HCT116 (cell line): Measurements from ENCODE around the gene RHBDF1. TPM values are rescaled to one million over a fixed set of nuclear protein-coding genes. Genes with fewer than 3 reads are reported as not detected.
A peak's percentile ranks its signal among the peaks of the same experiment; 100 is the strongest.

ENCODE experiments used
- ATAC-seq: fragments of 200-7000 bp; cut with Tn5 transposase; 2 replicates; pipeline ENCODE4 v1.9.1; 2020; ENCODE audit warnings: mild to moderate bottlenecking, moderate library complexity
- BruUV-seq: library from RNA; stranded (reverse); fragments of 400-500 nt; replicated peaks from 2 replicates; lab custom pipeline; 2021; lab: Mats Ljungman, UMichigan
- CTCF ChIA-PET: fragments of 300-600 bp; sonication (Branson Sonifier 250); formaldehyde crosslinking; loops from one replicate; lab custom pipeline; 2021; ENCODE audit warnings: antibody characterized with exemption; lab: Charles Lee
- POLR2A ChIA-PET: fragments of 300-600, 350-600 bp; sonication (Branson Sonifier 250); formaldehyde crosslinking; loops from one replicate; lab custom pipeline; 2021; ENCODE audit warnings: antibody characterized with exemption; lab: Charles Lee
- RAD21 ChIA-PET, 2 experiments: fragments of 300-600 bp; sonication (Branson Sonifier 250); formaldehyde crosslinking; loops; one replicate each; lab custom pipeline; 2023; ENCODE audit warnings: low total read pairs in 2 of 2; ENCODE audit not compliant: uncharacterized antibody in 2 of 2, unreplicated experiment in 2 of 2, low non-redundant PET in 1 of 2; lab: Charles Lee
- DNase-seq: peaks from one replicate; pipeline ENCODE4 v3.0.0-alpha.2; 2010; ENCODE audit warnings: low read depth, low spot score
- H2AFZ ChIP-seq: fragments of 200-600 bp; shearing (Covaris generic), sonication (generic); 2 replicates; pipeline ENCODE4 v1.6.1; 2017; ENCODE audit warnings: low read depth, mixed run types, mixed read lengths, antibody characterized with exemption, low read length; ENCODE audit not compliant: poor library complexity, severe bottlenecking
- H3K27ac ChIP-seq: 2 replicates; pipeline ENCODE4 v1.5.1; 2012; ENCODE audit warnings: low read depth, low read length
- H3K27me3 ChIP-seq: fragments of 200-600 bp; sonication (generic); 2 replicates; pipeline ENCODE4 v1.6.1; 2016; ENCODE audit warnings: mixed run types, low read length, mixed read lengths; ENCODE audit not compliant: insufficient read depth
- H3K36me3 ChIP-seq, 2 experiments: fragments of 200-500 bp in 1 of 2; fragments of 200-600 bp in 1 of 2; sonication (Bioruptor generic) in 1 of 2; sonication (generic) in 1 of 2; 2 replicates each; pipeline versions ENCODE4 v1.5.1 to v1.6.1; 2014 to 2016; ENCODE audit warnings: low read length in 2 of 2, inconsistent platforms in 1 of 2, mixed read lengths in 1 of 2, mixed run types in 1 of 2; ENCODE audit not compliant: insufficient read depth in 2 of 2, control insufficient read depth in 1 of 2
- H3K4me1 ChIP-seq, 2 experiments: fragments of 200-600 bp in 1 of 2; sonication (generic) in 1 of 2; 2 replicates each; pipeline versions ENCODE4 v1.5.1 to v1.6.1; 2012 to 2017; ENCODE audit warnings: low read length in 2 of 2, inconsistent platforms in 1 of 2, mild to moderate bottlenecking in 1 of 2, mixed read lengths in 1 of 2, mixed run types in 1 of 2, moderate library complexity in 1 of 2; ENCODE audit not compliant: insufficient read depth in 2 of 2, control insufficient read depth in 1 of 2
- H3K4me2 ChIP-seq: fragments of 200-600 bp; sonication (generic); 2 replicates; pipeline ENCODE4 v1.6.1; 2017; ENCODE audit warnings: mixed run types, low read length, mixed read lengths
- H3K4me3 ChIP-seq, 2 experiments: fragments of 200-600 bp in 1 of 2; sonication (generic) in 1 of 2; replicated peaks in 1 of 2; 2 replicates each; pipeline ENCODE4 v1.5.1; 2011 to 2016; ENCODE audit warnings: low read length in 2 of 2, control low read depth in 1 of 2, low read depth in 1 of 2, mild to moderate bottlenecking in 1 of 2, mixed read lengths in 1 of 2, mixed run types in 1 of 2
- H3K79me2 ChIP-seq: fragments of 200-600 bp; sonication (generic); 2 replicates; pipeline ENCODE4 v1.6.1; 2017; ENCODE audit warnings: mild to moderate bottlenecking, mixed run types, low read length, moderate library complexity, mixed read lengths; ENCODE audit not compliant: insufficient read depth
- H3K9ac ChIP-seq: fragments of 200-600 bp; sonication (generic); 2 replicates; pipeline ENCODE4 v1.6.1; 2016; ENCODE audit warnings: low read length, mixed read lengths
- H3K9me2 ChIP-seq: fragments of 200-600 bp; sonication (generic), shearing (Covaris generic); 2 replicates; pipeline ENCODE4 v1.6.1; 2017; ENCODE audit warnings: mixed run types, mild to moderate bottlenecking, moderate library complexity; ENCODE audit not compliant: insufficient read depth
- H3K9me3 ChIP-seq, 2 experiments: fragments of 200-500 bp in 1 of 2; fragments of 200-600 bp in 1 of 2; sonication (Bioruptor generic) in 1 of 2; sonication (generic) in 1 of 2; 2 replicates each; pipeline ENCODE4 v1.6.1; 2014 to 2017; ENCODE audit warnings: low read length in 2 of 2, mixed read lengths in 2 of 2, inconsistent platforms in 1 of 2, low read depth in 1 of 2, mild to moderate bottlenecking in 1 of 2, mixed run types in 1 of 2, moderate library complexity in 1 of 2; ENCODE audit not compliant: control insufficient read depth in 1 of 2, insufficient read depth in 1 of 2
- H4K20me1 ChIP-seq: fragments of 200-600 bp; sonication (generic), shearing (Covaris generic); 2 replicates; pipeline ENCODE4 v1.6.1; 2017; ENCODE audit warnings: mixed run types, mild to moderate bottlenecking, moderate library complexity; ENCODE audit not compliant: insufficient read depth
- RAD21 ChIP-seq: IDR thresholded peaks from 2 replicates; pipeline ENCODE4 v1.6.1; 2012; ENCODE audit warnings: low read depth, mild to moderate bottlenecking
- TCF7L2 ChIP-seq: IDR thresholded peaks from 2 replicates; pipeline ENCODE4 v1.7.0; 2011; ENCODE audit warnings: borderline replicate concordance, inconsistent platforms; ENCODE audit not compliant: insufficient read depth, insufficient read length; ENCODE audit errors: extremely low read depth
- intact Hi-C: fragments of 100-400 bp; cut with micrococcal nuclease; formaldehyde crosslinking; loops from 2 replicates; pipeline ENCODE4 v1.10.0; 2022
- total RNA-seq: library from RNA; stranded (reverse); gene quantifications from one replicate; pipeline ENCODE4 v1.2.1, GENCODE V29; 2021; ENCODE audit not compliant: unreplicated experiment
- TF ChIP-seq, protein P1 (sequence below): IDR thresholded peaks from 2 replicates; pipeline ENCODE4 v1.6.1; 2011; ENCODE audit warnings: mild to moderate bottlenecking, low read length, moderate library complexity; ENCODE audit not compliant: insufficient replicate concordance; ENCODE audit errors: extremely low read depth
- TF ChIP-seq, protein P2 (sequence below), 3 experiments: fragments of 200-600 bp in 1 of 3; sonication (generic) in 1 of 3; IDR thresholded peaks in 2 of 3; conservative IDR thresholded peaks in 1 of 3; 2 replicates each; pipeline ENCODE4 v1.5.1; 2012 to 2017; ENCODE audit warnings: low read depth in 2 of 3, low read length in 2 of 3, antibody characterized with exemption in 1 of 3, borderline replicate concordance in 1 of 3, control low read depth in 1 of 3, mild to moderate bottlenecking in 1 of 3, mixed read lengths in 1 of 3, mixed run types in 1 of 3, moderate library complexity in 1 of 3; ENCODE audit not compliant: insufficient read depth in 1 of 3
- TF ChIP-seq, protein P3 (sequence below): IDR thresholded peaks from 2 replicates; pipeline ENCODE4 v1.6.1; 2012; ENCODE audit warnings: low read depth

Gene RHBDF1
- total RNA-seq, 1 experiment from 2014 or later: 19.8 TPM

DNA sequence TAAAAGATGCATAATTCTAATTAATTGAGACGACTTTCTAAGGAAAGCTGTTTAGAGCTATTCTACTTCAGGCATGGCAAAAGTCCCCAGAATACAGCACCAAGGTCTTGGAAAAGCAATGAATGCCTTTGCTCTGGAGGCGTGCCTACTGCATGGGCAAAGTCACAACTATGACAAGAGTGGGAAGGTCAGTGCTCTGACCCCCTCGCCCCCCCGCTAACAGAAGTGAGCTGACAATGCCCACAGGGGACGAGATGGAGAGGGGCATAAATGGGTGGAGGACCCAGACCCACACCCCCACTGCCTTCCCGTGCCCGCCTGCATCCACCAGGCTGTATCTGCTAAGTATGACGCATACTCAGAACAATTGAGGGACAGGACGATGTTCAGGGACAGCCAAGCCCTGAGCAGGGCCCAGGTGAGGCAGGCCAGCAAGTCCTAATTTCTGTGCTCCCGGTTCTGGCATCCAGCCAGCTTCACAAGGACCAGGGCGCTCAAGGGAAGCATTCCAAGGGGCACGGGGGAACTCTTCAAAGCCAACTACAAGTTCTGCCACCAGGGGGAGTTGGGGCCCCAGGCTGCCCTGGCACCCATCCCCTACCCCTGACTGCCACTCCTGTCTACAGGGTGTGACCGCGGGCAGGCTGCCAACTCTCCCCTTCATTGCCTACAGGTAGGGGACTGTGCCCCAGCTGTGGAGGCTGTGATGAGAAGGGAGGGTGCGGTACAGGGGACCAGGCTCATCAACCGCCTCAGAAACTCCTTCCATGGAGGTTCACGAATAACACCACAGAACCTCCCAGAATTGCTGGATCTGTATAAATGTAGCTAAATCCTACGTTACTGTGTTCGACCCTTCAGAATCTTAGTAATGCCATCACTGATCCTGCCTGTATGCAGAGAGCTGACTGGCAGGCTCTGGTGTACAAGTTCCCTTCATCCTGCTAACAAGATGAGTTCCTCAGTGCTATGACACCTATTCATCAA is 45.2 kb upstream of the RHBDF1 start:
- POLR2A ChIA-PET: no interaction called here
- CTCF ChIA-PET: interaction anchor here (0.8 to 1.2 kb wide), 2 partner anchors 11 to 13 kb away, joined by 4 read pairs; no protein-coding TSS in a partner anchor
- Histone ChIP-seq H3K36me3 (0 out of 4 replicates have a peak, but pooled peaks cover 0 to 6% of the 10 kb centered on the region in 2 experiments), H3K27ac (no peak overlapping the region), H3K9me2 (no peaks in the 10 kb centered on the region), H3K4me1 (peaks cover 15 to 25% of the 10 kb centered on the region in 2 experiments), H3K4me2 (no peak overlapping the region), H3K27me3 (no peaks in the 10 kb centered on the region), H3K4me3 (no peak overlapping the region), H3K79me2 (no peaks in the 10 kb centered on the region), H2AFZ (no peak overlapping the region), H3K9me3 (no peaks in the 10 kb centered on the region), H3K9ac (no peak overlapping the region), H4K20me1 (no peaks in the 10 kb centered on the region)
- peak; percentile 23 for DNase-seq
- TF ChIP-seq TCF7L2 (peak; percentile 24), RAD21 (peak; percentile 52)
- TF ChIP-seq, protein P1, sequence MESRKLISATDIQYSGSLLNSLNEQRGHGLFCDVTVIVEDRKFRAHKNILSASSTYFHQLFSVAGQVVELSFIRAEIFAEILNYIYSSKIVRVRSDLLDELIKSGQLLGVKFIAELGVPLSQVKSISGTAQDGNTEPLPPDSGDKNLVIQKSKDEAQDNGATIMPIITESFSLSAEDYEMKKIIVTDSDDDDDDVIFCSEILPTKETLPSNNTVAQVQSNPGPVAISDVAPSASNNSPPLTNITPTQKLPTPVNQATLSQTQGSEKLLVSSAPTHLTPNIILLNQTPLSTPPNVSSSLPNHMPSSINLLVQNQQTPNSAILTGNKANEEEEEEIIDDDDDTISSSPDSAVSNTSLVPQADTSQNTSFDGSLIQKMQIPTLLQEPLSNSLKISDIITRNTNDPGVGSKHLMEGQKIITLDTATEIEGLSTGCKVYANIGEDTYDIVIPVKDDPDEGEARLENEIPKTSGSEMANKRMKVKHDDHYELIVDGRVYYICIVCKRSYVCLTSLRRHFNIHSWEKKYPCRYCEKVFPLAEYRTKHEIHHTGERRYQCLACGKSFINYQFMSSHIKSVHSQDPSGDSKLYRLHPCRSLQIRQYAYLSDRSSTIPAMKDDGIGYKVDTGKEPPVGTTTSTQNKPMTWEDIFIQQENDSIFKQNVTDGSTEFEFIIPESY: no peak
- TF ChIP-seq, protein P2, sequence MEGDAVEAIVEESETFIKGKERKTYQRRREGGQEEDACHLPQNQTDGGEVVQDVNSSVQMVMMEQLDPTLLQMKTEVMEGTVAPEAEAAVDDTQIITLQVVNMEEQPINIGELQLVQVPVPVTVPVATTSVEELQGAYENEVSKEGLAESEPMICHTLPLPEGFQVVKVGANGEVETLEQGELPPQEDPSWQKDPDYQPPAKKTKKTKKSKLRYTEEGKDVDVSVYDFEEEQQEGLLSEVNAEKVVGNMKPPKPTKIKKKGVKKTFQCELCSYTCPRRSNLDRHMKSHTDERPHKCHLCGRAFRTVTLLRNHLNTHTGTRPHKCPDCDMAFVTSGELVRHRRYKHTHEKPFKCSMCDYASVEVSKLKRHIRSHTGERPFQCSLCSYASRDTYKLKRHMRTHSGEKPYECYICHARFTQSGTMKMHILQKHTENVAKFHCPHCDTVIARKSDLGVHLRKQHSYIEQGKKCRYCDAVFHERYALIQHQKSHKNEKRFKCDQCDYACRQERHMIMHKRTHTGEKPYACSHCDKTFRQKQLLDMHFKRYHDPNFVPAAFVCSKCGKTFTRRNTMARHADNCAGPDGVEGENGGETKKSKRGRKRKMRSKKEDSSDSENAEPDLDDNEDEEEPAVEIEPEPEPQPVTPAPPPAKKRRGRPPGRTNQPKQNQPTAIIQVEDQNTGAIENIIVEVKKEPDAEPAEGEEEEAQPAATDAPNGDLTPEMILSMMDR (IDR thresholded peaks at IDR 0.05 in 2 of 3, conservative IDR thresholded peaks at IDR 0.05 in 1 of 3; ENCODE audit: borderline replicate concordance in 1 of 3, insufficient read depth in 1 of 3, low read depth in 2 of 3, low read length in 2 of 3): peak; percentile 39 to 63 (median 61); a peak in 5 of 6 replicates
- TF ChIP-seq, protein P3, sequence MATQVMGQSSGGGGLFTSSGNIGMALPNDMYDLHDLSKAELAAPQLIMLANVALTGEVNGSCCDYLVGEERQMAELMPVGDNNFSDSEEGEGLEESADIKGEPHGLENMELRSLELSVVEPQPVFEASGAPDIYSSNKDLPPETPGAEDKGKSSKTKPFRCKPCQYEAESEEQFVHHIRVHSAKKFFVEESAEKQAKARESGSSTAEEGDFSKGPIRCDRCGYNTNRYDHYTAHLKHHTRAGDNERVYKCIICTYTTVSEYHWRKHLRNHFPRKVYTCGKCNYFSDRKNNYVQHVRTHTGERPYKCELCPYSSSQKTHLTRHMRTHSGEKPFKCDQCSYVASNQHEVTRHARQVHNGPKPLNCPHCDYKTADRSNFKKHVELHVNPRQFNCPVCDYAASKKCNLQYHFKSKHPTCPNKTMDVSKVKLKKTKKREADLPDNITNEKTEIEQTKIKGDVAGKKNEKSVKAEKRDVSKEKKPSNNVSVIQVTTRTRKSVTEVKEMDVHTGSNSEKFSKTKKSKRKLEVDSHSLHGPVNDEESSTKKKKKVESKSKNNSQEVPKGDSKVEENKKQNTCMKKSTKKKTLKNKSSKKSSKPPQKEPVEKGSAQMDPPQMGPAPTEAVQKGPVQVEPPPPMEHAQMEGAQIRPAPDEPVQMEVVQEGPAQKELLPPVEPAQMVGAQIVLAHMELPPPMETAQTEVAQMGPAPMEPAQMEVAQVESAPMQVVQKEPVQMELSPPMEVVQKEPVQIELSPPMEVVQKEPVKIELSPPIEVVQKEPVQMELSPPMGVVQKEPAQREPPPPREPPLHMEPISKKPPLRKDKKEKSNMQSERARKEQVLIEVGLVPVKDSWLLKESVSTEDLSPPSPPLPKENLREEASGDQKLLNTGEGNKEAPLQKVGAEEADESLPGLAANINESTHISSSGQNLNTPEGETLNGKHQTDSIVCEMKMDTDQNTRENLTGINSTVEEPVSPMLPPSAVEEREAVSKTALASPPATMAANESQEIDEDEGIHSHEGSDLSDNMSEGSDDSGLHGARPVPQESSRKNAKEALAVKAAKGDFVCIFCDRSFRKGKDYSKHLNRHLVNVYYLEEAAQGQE: no peak
- intact Hi-C loops: no loop called here
- RAD21 ChIA-PET: no interaction called here
- no TSS peak for BruUV-seq
- peak; percentile 87 for ATAC-seq
